Body of pancreas (tissue), 4 donors: ENCODE results near the gene PAM16. TPM values are rescaled to one million over a fixed set of nuclear protein-coding genes. Genes with fewer than 3 reads are reported as not detected.

Source experiments
- ATAC-seq: fragments of 150-250 bp; one replicate; pipeline ENCODE4 v1.9.1; 2016
- DNase-seq, 4 donors: peaks; one replicate each; pipeline ENCODE4 v3.0.0-alpha.2; 2019
- H3K27ac ChIP-seq, 4 donors: fragments of 200-600 bp; sonication (generic); 1 replicate in 3 of 4; 2 replicates in 1 of 4; pipeline versions ENCODE4 v1.5.1 to v1.6.1; 2016 to 2019; ENCODE audit warnings: mild to moderate bottlenecking in 1 of 4, mixed read lengths in 1 of 4, moderate library complexity in 1 of 4
- H3K27me3 ChIP-seq, 2 donors: fragments of 200-600 bp; sonication (generic); one replicate each; pipeline ENCODE4 v1.6.0; 2016; ENCODE audit warnings: mild to moderate bottlenecking in 1 of 2
- H3K36me3 ChIP-seq, 2 donors: fragments of 200-600 bp; sonication (generic); replicated peaks in 1 of 2; 2 replicates each; pipeline ENCODE4 v1.5.1; 2016; ENCODE audit warnings: low read depth in 2 of 2; ENCODE audit not compliant: insufficient read depth in 1 of 2
- H3K4me1 ChIP-seq: fragments of 200-600 bp; sonication (generic); one replicate; pipeline ENCODE4 v1.6.0; 2016
- H3K4me3 ChIP-seq, 2 donors: fragments of 200-600 bp; sonication (generic); 1 replicate in 1 of 2; 2 replicates in 1 of 2; pipeline ENCODE4 v1.5.1; 2016 to 2019
- H3K9me3 ChIP-seq, 3 donors: fragments of 200-600 bp; sonication (generic); 1 replicate in 2 of 3; 2 replicates in 1 of 3; pipeline ENCODE4 v1.5.1; 2016
- CTCF ChIP-seq, 7 experiments: fragments of 450-650 bp in 4 of 7; fragments of 200-600 bp in 3 of 7; sonication (generic) in 3 of 7; IDR thresholded peaks; one replicate each; pipeline ENCODE4 v1.5.1; 2016 to 2019; ENCODE audit warnings: antibody characterized with exemption in 7 of 7
- POLR2A ChIP-seq, 3 donors: fragments of 450-650 bp; IDR thresholded peaks; one replicate each; pipeline ENCODE4 v1.6.1; 2016; ENCODE audit warnings: antibody characterized with exemption in 3 of 3, mild to moderate bottlenecking in 2 of 3
- WGBS, 2 donors: methylation state at CpG; one replicate each; pipeline ENCODE4 v1.1.5; 2017; 5-methylcytosine and 5-hydroxymethylcytosine counted together
- intact Hi-C: fragments of 100-400 bp; cut with DNase I; formaldehyde crosslinking; loops from one replicate; pipeline ENCODE4 v1.15.1; 2023
- total RNA-seq, 2 donors: library from RNA; depleted of rRNA; stranded (reverse); fragments of >200 nt; gene quantifications; one replicate each; pipeline ENCODE4 v1.1.0, GENCODE V29; 2016

PAM16 gene
- total RNA-seq, 2 donors from 2014 or later, result 25.9 to 27.7 TPM

DNA sequence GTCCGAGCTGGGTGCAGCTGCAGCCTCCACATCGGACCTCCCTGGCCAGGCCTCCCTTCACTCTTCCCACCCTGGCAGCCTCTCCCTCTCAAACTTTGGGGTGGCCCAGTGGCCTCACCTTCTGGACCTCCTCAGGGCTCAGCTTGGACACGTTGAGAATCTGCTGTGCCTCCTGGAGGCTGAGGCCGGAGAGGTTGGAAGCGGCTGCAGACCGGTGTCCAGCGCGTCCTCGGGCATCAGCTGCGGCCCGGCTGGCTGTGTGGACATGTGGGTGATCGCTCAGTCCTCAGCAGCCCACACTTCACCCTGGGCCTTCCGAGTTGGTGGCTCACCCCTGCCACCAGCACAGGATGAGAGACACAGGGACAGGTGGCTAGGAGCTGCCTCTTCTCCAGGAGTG lies 9.9 kb downstream of the PAM16 start:
- H3K27me3 ChIP-seq, result no peaks in the 10 kb centered on the region
- intact Hi-C loops, result no loop called here
- TF ChIP-seq POLR2A (IDR thresholded peaks at IDR 0.05) (no peak), CTCF (IDR thresholded peaks at IDR 0.05) (no peak)
- peaks cover 17% of the 10 kb centered on the region for H3K4me1 ChIP-seq
- no peak overlapping the region for H3K4me3 ChIP-seq
- 90 to 95% methylated on average over 11 to 13 of the region's 13 CpGs for WGBS, 2 donors
- H3K9me3 ChIP-seq, result no peaks in the 10 kb centered on the region
- no peak overlapping the region for H3K27ac ChIP-seq
- ATAC-seq (no peak), DNase-seq (no peak)
- no peaks in the 10 kb centered on the region for H3K36me3 ChIP-seq

DNA sequence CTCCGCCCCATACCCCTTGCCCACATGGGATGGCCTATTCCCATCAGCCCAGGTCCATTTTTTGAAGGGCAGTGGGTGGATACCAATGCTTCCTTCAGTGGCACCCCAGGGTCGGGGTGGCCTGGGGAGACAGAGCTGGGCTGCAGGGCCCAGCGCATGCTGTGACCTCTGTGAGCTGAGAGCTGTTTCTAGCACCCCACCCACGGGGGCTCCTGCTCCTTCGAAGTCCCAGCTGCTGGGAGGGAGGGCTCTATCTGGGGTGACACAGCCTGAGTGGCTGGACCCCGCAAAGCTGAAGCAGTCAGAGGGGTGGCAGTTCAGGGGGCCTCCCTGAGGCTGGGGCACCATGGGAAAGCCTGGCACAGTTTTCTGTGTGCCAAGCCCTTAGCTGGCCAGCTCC lies 10.7 kb downstream of the PAM16 start:
- intact Hi-C loops, result no loop called here
- peaks cover 9% of the 10 kb centered on the region for H3K4me1 ChIP-seq

DNA sequence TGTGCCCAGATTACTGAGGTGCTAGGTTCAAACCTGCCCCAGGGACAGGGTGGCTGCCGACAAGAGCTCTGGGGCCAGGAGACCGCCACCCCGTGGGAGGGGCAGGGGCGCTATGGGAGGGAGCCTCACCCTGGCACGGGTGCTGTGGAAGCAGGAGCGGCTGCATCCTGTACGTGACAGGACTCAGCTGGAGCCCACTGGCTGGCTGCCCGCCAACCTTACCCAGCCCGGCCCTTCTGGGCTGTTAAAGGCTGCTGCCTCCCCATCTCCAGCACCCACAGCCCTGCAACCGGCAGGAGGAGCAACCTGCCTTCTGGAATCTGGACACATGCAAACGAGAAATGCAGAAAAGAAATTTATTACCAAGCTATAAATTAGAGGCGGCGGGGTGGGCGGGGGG lies 11.2 kb downstream of the PAM16 start:
- peak in 1 of 4 donors; percentile 48 for DNase-seq
- no peaks in the 10 kb centered on the region for H3K9me3 ChIP-seq
- H3K27ac ChIP-seq, result no peak overlapping the region
- peaks cover 0 to 3% of the 10 kb centered on the region in 2 donors for H3K36me3 ChIP-seq
- H3K4me3 ChIP-seq, result no peak overlapping the region
- no peak for ATAC-seq
- WGBS, 2 donors, result 67 to 87% methylated on average over 6 to 14 of the region's 14 CpGs
- H3K27me3 ChIP-seq, result no peaks in the 10 kb centered on the region
- H3K4me1 ChIP-seq, result peaks cover 3% of the 10 kb centered on the region
- intact Hi-C loops, result no loop called here
- no peak for TF ChIP-seq CTCF (IDR thresholded peaks at IDR 0.05)
- TF ChIP-seq POLR2A (IDR thresholded peaks at IDR 0.05), result no peak

More for the DNA sequence above, 10.7 kb downstream of the PAM16 start:
- H3K27me3 ChIP-seq, result no peaks in the 10 kb centered on the region
- WGBS, 2 donors, result 88 to 100% methylated on average over 2 to 6 of the region's 6 CpGs
- H3K9me3 ChIP-seq, result no peaks in the 10 kb centered on the region
- no peak overlapping the region for H3K4me3 ChIP-seq
- DNase-seq, result no peak
- no peak overlapping the region for H3K27ac ChIP-seq
- peaks cover 0 to 3% of the 10 kb centered on the region in 2 donors for H3K36me3 ChIP-seq
- ATAC-seq, result no peak
- TF ChIP-seq CTCF (IDR thresholded peaks at IDR 0.05), result no peak
- TF ChIP-seq POLR2A (IDR thresholded peaks at IDR 0.05), result no peak

DNA sequence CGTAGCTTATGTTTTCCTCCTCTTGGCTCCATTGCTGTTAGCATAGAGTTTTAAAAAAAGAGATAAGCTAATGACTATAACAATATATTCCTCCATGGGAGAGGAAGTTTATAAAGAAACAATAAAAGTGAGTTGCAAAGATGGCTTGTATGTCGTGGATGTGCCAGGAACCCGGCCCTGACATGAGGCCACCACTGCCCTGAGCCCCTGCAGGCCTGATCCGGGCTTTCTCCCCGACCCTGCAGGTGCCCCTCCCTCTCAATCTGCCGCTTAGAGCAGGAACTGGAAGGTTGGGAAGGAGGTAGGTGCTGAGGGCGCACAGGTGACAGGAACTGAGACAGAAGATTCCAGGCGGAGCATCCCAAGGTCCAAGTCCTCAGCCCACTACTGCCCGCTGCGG lies 11.7 kb downstream of the PAM16 start:
- no peak overlapping the region for H3K4me3 ChIP-seq
- no peak for DNase-seq
- no peaks in the 10 kb centered on the region for H3K4me1 ChIP-seq
- no peaks in the 10 kb centered on the region for H3K27me3 ChIP-seq
- no peak for ATAC-seq
- no peak overlapping the region for H3K27ac ChIP-seq
- intact Hi-C loops, result no loop called here
- no peaks in the 10 kb centered on the region for H3K9me3 ChIP-seq
- TF ChIP-seq POLR2A (IDR thresholded peaks at IDR 0.05) (no peak), CTCF (IDR thresholded peaks at IDR 0.05) (no peak)
- WGBS, 2 donors, result 77 to 85% methylated on average over 6 to 10 of the region's 10 CpGs
- H3K36me3 ChIP-seq, result peaks cover 0 to 3% of the 10 kb centered on the region in 2 donors

DNA sequence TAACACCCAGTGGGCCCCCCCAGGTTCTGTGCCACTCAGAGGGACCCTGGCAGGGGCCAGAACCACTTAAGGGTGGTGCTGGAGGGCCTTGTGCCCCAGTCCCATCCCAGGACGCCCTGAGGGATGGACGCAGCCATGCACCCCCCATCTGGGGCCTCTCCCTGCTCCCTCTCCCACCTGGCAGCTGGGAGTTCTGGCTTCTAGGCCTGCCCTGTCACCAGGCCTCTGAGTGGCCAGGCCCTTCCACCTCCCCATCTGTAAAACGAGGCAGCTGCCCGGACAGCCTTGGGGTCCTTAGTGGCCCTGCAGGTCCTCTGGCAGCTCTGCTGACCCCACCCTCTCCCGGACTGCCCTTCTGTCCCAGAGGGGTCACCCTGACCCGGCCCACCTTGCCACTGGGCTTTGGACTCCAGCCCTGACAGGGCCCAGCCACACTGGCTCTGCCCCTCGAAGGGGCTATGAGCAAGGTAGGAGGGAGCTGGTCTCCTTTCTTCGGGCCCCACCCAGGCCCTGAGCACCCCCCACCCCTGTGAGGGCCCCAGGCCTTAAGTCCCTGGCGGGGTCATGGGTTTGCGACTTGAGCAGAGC lies 12.3 kb downstream of the PAM16 start:
- TF ChIP-seq POLR2A (IDR thresholded peaks at IDR 0.05) (no peak), CTCF (IDR thresholded peaks at IDR 0.05) (no peak)
- intact Hi-C loops, result no loop called here
- no peak for ATAC-seq
- Histone ChIP-seq H3K36me3 (peaks cover 0 to 3% of the 10 kb centered on the region in 2 donors), H3K4me1 (no peaks in the 10 kb centered on the region), H3K4me3 (no peak overlapping the region), H3K27me3 (no peaks in the 10 kb centered on the region), H3K27ac (no peak overlapping the region), H3K9me3 (no peaks in the 10 kb centered on the region)
- no peak for DNase-seq
- WGBS, 2 donors, result 92% methylated on average over 9 of the region's 10 CpGs; no CpG with 5 or more reads in 1 of the 2 donors
